ENCODE measurements around the gene CTU1.

DNA sequence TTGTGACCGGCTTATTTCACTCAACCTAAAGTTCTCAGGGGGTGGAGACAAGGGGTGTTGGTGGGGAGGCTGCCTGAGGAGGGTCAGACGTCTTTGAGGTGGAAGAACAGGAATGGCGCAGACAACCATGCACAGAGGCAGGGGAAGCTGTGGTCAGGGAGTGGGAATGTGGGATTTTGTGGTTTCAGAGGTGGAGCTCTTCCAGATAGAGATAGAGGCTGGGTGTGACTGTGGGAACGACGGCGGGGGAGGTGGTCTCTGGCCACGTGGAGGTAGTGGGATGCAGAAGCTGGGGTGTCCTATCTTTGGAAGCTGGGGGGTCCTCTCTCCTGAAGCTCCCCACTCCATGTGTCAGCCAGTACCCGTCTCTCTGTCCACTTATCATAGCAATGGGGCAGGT is 17.7 kb downstream of the CTU1 start:
- TF ChIP-seq, protein P1, sequence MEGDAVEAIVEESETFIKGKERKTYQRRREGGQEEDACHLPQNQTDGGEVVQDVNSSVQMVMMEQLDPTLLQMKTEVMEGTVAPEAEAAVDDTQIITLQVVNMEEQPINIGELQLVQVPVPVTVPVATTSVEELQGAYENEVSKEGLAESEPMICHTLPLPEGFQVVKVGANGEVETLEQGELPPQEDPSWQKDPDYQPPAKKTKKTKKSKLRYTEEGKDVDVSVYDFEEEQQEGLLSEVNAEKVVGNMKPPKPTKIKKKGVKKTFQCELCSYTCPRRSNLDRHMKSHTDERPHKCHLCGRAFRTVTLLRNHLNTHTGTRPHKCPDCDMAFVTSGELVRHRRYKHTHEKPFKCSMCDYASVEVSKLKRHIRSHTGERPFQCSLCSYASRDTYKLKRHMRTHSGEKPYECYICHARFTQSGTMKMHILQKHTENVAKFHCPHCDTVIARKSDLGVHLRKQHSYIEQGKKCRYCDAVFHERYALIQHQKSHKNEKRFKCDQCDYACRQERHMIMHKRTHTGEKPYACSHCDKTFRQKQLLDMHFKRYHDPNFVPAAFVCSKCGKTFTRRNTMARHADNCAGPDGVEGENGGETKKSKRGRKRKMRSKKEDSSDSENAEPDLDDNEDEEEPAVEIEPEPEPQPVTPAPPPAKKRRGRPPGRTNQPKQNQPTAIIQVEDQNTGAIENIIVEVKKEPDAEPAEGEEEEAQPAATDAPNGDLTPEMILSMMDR (IDR thresholded peaks at IDR 0.05; ENCODE audit: borderline replicate concordance, extremely low read depth, low read length, poor library complexity, severe bottlenecking): no peak
- TF ChIP-seq EZH2 (IDR thresholded peaks at IDR 0.05; ENCODE audit: borderline replicate concordance, low read depth, low read length, severe bottlenecking): no peak
